ENCODE measurements around the gene MICAL1.

Gene MICAL1

GRCh38 chr6:109455437-109456110 is at the start of gene MICAL1:
TSS of gene MICAL1 (minus strand) at chr6:109455772. CDS start at chr6:109454196, 1,576 bp downstream.
- peak; percentile 12 for DNase-seq

DNA sequence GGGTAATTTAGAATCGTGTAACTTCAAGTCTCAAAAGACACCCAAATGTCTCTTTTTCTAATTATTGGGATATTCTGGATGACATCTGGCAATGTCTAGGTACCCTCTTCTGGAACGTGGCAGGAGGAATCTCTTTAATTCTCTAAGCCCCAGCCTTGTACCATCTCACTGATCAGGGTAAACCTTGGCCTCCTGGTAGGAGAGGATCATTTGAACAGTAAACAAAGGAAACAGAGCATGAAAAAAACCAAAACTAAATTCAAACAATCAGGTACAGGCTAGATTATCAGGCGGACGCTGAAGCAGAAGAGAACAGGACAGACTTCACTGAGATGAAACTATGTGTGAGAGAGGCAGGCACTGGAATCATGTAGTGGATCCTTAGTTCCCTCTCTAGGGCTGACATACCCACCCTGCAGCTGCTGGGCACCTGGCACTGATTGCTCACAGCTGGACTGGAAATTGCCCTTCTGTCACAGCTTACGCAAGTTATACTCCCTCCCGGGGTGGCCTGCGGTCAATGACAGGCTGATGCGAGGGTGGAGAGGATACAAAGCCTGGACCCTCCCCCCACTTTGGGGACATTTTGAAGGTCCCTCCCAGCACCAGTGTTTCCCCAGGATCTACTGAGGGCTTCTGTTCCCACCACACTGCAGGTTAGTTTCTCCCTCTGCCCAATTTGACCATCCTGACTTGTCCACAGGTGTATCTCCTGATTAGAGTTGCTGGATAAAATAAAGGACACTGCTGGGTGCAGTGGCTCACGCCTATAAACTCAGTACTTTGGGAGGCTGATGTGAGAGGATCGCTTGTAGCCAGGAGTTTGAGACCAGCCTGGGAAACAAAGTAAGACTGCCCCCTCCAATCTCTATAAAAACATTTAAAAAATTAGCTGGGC is 48.0 kb upstream of the MICAL1 start:
- DNase-seq = no peak

GRCh38 chr6:109498936-109499335 is 43.4 kb upstream of the MICAL1 start:
- DNase-seq = no peak

DNA sequence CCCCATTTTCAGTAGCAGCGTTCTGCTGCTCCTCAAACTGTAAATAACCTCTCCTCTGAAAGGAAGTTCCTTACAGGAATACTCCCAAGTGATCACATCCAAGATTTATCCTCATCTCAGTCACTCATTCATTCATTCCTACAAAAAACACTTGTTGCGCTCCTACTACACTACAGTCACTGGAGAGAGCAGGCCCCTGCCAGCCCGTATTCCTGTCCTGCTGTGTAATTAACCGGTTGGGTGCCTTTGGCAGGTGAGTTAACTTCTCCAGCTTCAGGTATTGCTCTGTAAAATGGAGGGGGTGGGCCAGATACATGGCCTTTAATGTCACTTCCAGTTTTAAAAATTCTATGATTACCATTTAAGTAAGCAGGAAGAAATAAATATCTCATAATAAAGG is 42.5 kb upstream of the MICAL1 start:
- DNase-seq = no peak

- DNase-seq = no peak
Observed at GRCh38 chr6:109496036-109496772, 40.6 kb upstream of the MICAL1 start.

GRCh38 chr6:109493865-109494264 is 38.3 kb upstream of the MICAL1 start:
- peak; percentile 20 for DNase-seq

DNA sequence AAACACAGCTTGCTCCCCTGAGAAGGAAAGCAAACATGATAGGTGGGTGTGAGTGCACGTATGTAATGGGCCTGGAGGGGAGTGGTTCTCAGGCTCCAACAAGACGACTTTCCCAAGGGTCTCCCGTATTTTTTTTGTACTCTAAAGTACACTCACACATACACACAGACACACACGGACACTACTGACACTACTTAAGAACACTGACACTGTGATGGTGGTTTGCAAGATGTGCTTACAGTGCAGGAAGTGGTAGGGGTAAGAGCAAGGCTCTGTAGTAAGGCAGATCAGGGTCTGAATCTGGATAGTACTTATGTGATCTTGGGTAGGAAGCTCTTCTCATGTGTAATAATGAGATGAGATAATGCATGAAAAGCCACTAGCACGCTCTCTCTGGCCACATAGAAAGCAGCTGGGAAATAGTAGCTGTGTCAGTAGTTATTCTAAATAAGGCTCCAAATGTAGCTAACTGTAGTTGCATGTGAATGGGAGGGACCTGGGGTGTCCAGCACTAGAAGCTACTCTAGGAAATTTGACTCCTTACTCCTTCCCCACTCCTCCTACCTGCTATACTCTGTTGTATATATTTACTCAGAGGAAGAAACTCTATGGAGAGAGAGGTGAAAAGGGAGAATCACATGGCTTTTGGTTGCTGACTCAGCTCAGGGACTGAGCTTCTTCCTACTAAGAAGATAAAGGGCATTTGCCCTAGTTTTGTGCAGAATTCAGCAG is 35.8 kb upstream of the MICAL1 start:
- no peak for DNase-seq

DNA sequence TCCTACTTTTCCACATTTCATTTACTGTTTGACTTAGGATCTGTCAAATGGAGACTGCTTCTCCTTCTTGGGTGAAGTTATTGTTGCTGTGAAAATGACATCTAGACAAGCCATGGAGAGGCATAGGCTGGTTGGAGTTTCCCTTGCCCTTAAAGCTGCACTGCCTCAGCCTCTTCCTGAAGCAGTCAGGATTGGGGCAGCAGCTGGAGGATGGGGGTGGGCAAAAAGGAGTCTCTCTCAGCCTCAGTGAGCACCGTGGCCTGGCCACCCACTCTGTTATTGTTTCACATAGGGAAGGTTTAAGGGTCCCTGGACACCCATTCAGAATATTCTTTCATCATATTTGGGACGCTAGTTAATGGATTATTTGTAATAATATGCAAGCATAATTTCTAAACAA is 35.1 kb upstream of the MICAL1 start:
- DNase-seq = no peak

DNA sequence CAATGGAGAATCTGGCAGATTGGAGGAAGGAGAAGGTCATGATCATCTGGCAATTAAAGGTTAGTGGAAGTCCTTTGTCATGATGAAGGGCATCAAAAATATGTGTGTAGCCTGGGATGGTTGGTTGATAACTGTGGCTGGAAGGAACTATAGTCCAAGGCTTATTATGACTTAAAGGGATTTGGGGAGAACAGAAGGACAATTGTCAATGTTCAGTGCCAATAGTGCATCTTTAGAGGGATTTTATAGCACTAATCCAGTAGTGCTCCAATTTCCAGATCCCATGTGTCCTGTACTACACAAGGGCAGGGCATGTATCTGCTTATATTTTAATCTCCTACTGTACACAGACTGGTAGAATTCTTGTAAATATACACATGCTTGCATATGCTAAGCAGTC is 32.4 kb upstream of the MICAL1 start:
- no peak for DNase-seq

DNA sequence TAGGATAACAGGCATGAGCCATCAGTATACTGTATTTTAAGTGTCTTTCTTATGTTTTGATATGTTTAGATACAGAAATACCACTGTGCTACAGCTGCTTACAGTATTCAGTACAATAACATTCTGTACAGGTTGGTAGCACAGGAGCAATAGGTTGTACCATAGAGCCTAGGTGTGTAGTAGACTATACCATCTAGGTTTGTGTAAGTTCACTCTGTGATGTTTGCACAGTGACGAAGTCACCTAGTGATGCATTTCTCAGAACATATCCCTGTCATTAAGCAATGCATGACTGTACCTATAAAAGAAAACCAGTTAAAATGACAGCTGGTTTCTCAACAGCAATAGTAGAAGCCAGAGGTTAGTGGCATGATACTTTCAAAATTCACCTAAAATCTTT is 30.5 kb upstream of the MICAL1 start:
- no peak for DNase-seq

GRCh38 chr6:109485266-109485935 is 29.8 kb upstream of the MICAL1 start:
- no peak for DNase-seq

DNA sequence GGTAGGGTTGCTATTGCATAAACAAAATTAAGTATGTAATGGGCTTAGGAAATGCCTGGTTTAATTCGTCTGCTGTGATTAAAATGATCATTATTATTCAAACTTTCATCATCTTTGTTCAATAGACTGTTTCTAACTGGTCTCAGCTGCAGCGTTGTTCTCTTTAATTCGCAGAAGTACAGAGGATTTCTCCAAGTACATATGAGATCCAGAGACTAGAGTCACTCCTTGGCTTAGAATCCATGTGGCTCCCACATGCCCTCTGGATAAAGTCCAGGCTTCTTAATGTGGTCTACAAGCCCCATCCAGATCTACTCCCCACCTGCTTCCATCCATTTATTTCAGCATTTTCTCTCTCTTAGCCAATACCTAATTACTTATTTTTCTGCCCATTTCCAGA is 28.6 kb upstream of the MICAL1 start:
- no peak for DNase-seq

- DNase-seq = no peak
Observed at GRCh38 chr6:109483735-109484057, 28.1 kb upstream of the MICAL1 start.

GRCh38 chr6:109482905-109483734 is 27.5 kb upstream of the MICAL1 start, which contains the start of gene ZBTB24:
TSS of gene ZBTB24 (minus strand) at chr6:109483219. CDS start at chr6:109482026, 1,193 bp downstream.
- DNase-seq = peak; percentile 4

- no peak for DNase-seq
Observed at GRCh38 chr6:109480993-109481480, 25.5 kb upstream of the MICAL1 start.

DNA sequence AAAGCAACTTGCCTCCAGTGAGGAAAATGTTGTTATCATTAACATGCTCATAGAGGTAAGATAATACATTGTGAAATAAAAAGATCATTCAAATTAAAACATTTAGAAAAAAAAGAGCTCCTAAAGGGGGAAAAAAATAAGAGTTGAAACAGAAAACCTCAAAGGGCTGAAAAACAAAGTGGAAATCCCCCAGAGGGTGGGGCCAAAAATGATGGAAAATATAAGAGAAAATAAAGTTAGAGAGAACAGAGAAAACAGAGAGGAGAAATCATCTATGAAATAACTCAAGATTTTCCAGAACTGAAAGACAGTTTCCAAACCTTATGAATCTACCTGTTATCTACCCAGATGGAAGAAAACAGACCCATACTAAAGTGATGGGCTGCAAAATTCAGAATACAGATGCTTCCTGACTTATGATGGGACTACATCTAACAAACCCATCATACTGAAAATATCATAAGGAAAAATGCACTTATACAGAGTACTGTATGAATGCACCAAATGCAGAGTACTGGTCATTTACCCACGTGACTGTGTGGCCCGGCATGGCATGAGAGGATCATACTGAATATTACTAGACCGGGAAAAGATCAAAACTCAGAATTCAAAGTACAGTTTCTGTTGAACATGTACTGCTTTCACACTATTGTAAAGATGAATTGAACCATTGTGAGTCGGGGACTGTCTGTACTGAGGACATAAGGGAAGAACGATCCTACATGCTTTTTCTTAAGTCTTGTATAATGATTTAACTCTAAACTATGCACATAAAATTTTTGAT is 23.5 kb upstream of the MICAL1 start:
- no peak for DNase-seq

DNA sequence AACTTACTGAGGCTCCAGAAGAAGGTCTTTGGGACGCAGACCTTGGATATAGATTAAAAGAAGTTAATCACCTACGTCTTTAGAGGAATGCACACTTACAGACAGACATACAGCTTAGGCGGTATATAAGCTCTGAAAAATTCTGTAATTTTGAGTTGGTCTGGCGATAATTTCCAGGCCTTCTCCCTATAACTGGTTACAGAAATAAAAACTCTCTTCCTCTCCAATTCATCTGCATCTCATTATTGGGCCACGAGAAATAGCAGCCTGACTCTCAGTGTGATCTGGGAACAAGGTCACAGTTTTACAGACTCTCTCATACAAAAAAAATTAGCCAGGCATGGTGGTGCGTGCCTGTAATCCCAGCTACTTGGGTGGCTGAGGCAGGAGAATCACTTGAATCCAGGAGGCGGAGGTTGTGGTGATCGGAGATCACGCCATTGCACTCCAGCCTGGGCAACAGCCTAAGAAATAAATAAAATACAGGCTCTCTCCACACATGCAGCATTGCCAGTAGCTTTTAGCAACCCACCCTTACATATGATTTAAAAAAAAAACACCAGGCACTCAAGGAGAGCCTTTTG is 22.7 kb upstream of the MICAL1 start:
- DNase-seq = no peak

GRCh38 chr6:109477725-109478124 is 22.2 kb upstream of the MICAL1 start:
- DNase-seq = no peak

- no peak for DNase-seq
Observed at GRCh38 chr6:109477184-109477583, 21.6 kb upstream of the MICAL1 start.

GRCh38 chr6:109475625-109476024 is 20.1 kb upstream of the MICAL1 start:
- no peak for DNase-seq
